Suprapubic skin (tissue), 4 donors: ENCODE results near the gene TTC12.

ENCODE experiments used
- EP300 ChIP-seq: sonication (generic); formaldehyde crosslinking; IDR thresholded peaks from one replicate; pipeline ENCODE4 v1.6.1; 2017; ENCODE audit warnings: antibody characterized with exemption
- POLR2A ChIP-seq, 2 donors: fragments of 450-650 bp; IDR thresholded peaks; one replicate each; pipeline ENCODE4 v1.6.1; 2017; ENCODE audit warnings: antibody characterized with exemption in 2 of 2, mild to moderate bottlenecking in 2 of 2, moderate library complexity in 2 of 2
- POLR2AphosphoS5 ChIP-seq, 3 donors: sonication (generic); formaldehyde crosslinking; IDR thresholded peaks; one replicate each; pipeline ENCODE4 v1.6.1; 2017; ENCODE audit warnings: antibody characterized with exemption in 3 of 3
- TF ChIP-seq, protein P1 (sequence below), 2 donors: fragments of 200-600 bp in 1 of 2; fragments of 450-650 bp in 1 of 2; sonication (generic) in 1 of 2; IDR thresholded peaks; one replicate each; pipeline ENCODE4 v1.5.1; 2016 to 2019; ENCODE audit warnings: antibody characterized with exemption in 2 of 2, mild to moderate bottlenecking in 1 of 2, moderate library complexity in 1 of 2

DNA sequence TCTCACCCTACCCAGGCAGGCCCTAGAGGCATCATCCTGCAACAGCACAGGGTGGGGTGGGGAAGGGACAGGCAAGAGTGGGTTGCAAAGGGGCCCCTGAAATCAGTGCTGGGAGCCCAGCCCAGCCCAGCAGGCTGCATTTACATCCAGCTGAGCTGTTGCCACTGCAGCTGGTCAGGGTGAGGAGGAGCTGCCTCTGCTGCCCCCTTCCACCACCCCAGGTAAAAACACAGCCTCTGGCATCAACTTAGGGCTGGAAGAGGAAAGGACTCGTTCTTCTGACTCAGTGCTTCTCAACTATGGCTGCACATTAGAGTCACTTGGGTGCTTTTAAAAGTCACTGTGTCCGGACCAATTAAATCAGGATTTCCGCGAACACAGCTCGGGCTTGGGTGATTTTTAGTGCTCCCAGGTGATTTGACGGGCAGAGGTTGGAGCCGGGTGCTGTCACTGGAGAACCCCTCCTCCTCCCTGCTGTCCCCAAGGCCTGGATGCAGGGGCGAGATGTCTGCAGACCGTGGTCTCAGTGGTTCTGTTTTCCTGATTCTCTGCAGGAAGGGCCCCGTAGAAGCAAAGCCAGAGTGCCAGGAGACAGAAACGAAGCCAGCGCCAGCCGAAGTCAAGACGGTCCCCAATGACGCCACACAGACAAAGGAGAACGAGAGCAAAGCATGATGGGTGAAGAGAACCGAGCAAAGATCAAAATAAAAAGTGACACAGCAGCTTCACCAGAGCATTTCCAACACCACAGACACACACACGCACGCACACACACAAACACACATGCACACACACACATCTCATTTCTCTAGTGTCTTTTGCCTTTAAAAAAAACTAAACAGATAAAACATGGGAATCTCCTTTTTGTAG, 39.4 kb upstream of the TTC12 start:
- TF ChIP-seq, protein P1, sequence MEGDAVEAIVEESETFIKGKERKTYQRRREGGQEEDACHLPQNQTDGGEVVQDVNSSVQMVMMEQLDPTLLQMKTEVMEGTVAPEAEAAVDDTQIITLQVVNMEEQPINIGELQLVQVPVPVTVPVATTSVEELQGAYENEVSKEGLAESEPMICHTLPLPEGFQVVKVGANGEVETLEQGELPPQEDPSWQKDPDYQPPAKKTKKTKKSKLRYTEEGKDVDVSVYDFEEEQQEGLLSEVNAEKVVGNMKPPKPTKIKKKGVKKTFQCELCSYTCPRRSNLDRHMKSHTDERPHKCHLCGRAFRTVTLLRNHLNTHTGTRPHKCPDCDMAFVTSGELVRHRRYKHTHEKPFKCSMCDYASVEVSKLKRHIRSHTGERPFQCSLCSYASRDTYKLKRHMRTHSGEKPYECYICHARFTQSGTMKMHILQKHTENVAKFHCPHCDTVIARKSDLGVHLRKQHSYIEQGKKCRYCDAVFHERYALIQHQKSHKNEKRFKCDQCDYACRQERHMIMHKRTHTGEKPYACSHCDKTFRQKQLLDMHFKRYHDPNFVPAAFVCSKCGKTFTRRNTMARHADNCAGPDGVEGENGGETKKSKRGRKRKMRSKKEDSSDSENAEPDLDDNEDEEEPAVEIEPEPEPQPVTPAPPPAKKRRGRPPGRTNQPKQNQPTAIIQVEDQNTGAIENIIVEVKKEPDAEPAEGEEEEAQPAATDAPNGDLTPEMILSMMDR (IDR thresholded peaks at IDR 0.05), result no peak
- TF ChIP-seq POLR2A (IDR thresholded peaks at IDR 0.05), result no peak
- no peak for TF ChIP-seq POLR2AphosphoS5 (IDR thresholded peaks at IDR 0.05)
- TF ChIP-seq EP300, result no peak
